ENCODE results near the gene CDC123. TPM values are rescaled to one million over a fixed set of nuclear protein-coding genes. Genes with fewer than 3 reads are reported as not detected.
"Not testable (repeated sequence)": the region's sequence is repeated elsewhere in the genome, so short reads cannot be mapped to it uniquely, and the experiment has no call there.

The CDC123 gene
- polyA plus RNA-seq, 1 donor (not counting 4 experiments of a cell fraction or from before 2014, with no cell fraction given): 146 TPM

- Histone ChIP-seq H3K79me2 (ENCODE audit: control insufficient read depth, insufficient read depth, low read length) (no peaks in the 10 kb centered on the region), H3K4me3 (ENCODE audit: control insufficient read depth in 2 of 3, extremely low read depth in 1 of 3, insufficient read depth in 2 of 3, low read depth in 1 of 3, low read length in 3 of 3) (no peak overlapping the region), H2AFZ (ENCODE audit: control insufficient read depth, low read length) (no peak overlapping the region), H3K27me3 (ENCODE audit: control insufficient read depth, extremely low read depth, insufficient read depth, low read length) (no peaks in the 10 kb centered on the region), H3K36me3 (ENCODE audit: control insufficient read depth in 2 of 2, extremely low read depth in 1 of 2, insufficient read depth in 2 of 2, low read length in 2 of 2) (peaks cover 6 to 10% of the 10 kb centered on the region in 2 experiments), H3K4me2 (ENCODE audit: control insufficient read depth, extremely low read depth, insufficient read depth, low read depth, low read length) (no peak overlapping the region), H3K9me1 (ENCODE audit: control insufficient read depth, extremely low read depth, insufficient read depth, low read length) (no peaks in the 10 kb centered on the region), H4K20me1 (ENCODE audit: control insufficient read depth, extremely low read depth, insufficient read depth, low read length) (peaks cover 2% of the 10 kb centered on the region), H3K4me1 (ENCODE audit: control insufficient read depth, extremely low read depth, insufficient read depth, low read length) (no peaks in the 10 kb centered on the region), H3K9me3 (ENCODE audit: control insufficient read depth, low read depth, low read length) (no peaks in the 10 kb centered on the region), H3K27ac (ENCODE audit: control insufficient read depth, insufficient read depth, low read length) (no peak overlapping the region), H3K9ac (ENCODE audit: control insufficient read depth, extremely low read depth, insufficient read depth, low read length) (no peak overlapping the region)
- no peak for DNase-seq (ENCODE audit: low read depth, low spot score)
- no peak for FAIRE-seq
- dilution Hi-C loops (cut with MboI; ENCODE audit: extremely low pct_ligation_motif_present, low sequenced_read_pairs): no loop called here
- no peak for TF ChIP-seq EZH2 (IDR thresholded peaks at IDR 0.05; ENCODE audit: low read length)
- TF ChIP-seq, protein P1, sequence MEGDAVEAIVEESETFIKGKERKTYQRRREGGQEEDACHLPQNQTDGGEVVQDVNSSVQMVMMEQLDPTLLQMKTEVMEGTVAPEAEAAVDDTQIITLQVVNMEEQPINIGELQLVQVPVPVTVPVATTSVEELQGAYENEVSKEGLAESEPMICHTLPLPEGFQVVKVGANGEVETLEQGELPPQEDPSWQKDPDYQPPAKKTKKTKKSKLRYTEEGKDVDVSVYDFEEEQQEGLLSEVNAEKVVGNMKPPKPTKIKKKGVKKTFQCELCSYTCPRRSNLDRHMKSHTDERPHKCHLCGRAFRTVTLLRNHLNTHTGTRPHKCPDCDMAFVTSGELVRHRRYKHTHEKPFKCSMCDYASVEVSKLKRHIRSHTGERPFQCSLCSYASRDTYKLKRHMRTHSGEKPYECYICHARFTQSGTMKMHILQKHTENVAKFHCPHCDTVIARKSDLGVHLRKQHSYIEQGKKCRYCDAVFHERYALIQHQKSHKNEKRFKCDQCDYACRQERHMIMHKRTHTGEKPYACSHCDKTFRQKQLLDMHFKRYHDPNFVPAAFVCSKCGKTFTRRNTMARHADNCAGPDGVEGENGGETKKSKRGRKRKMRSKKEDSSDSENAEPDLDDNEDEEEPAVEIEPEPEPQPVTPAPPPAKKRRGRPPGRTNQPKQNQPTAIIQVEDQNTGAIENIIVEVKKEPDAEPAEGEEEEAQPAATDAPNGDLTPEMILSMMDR (optimal IDR thresholded peaks at IDR 0.05 in 1 of 3, IDR thresholded peaks at IDR 0.05 in 1 of 3, conservative IDR thresholded peaks at IDR 0.05 in 1 of 3; ENCODE audit: extremely low read depth in 1 of 3, insufficient read depth in 2 of 3, low read length in 3 of 3): no peak
Observed at GRCh38 chr10:12165036-12165435, 31.0 kb upstream of the CDC123 start.

DNA sequence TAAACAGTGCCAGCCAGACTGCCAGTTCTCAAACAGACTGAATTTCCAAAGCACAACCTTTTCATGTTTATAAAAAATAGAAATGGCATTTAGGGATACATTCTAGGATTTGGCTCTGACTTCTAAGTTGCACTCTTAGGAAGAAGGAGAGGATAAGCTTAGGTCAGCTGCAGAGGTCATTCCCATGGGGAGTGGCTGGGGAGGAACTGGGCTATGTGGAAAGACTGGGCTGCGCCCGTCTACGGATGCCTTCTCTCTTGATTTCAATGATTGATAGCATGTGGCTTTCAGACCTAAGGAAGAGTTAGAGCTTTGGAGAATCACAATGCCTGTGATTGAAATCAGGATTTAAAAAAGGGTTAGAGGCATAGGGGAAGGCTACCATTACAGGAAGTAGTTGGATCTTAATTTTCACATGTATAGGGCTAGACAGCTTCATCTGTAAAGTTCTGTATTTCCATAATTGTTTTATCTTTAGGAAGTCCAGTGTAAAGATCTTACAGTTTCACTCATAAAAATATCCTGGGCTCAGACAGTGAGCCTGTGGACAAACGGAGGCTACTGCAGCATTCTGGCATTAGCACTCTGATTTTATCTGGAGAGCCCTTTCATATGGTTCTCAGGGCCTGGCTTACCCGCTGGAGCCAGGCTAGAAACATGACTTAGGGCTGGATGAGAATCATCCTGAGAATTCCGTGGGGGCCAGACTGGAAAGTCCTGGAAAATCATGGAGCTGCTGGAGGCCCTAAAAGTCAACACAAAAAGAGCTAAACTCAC is 29.8 kb upstream of the CDC123 start:
- DNase-seq (ENCODE audit: low read depth, low spot score) (no peak), FAIRE-seq (no peak)
- H3K4me3 ChIP-seq (ENCODE audit: control insufficient read depth in 2 of 3, extremely low read depth in 1 of 3, insufficient read depth in 2 of 3, low read depth in 1 of 3, low read length in 3 of 3): no peak overlapping the region
- H4K20me1 ChIP-seq (ENCODE audit: control insufficient read depth, extremely low read depth, insufficient read depth, low read length): peaks cover 2% of the 10 kb centered on the region
- no peak overlapping the region for H2AFZ ChIP-seq (ENCODE audit: control insufficient read depth, low read length)
- H3K27me3 ChIP-seq (ENCODE audit: control insufficient read depth, extremely low read depth, insufficient read depth, low read length): no peaks in the 10 kb centered on the region
- H3K79me2 ChIP-seq (ENCODE audit: control insufficient read depth, insufficient read depth, low read length): no peaks in the 10 kb centered on the region
- no peak overlapping the region for H3K9ac ChIP-seq (ENCODE audit: control insufficient read depth, extremely low read depth, insufficient read depth, low read length)
- H3K27ac ChIP-seq (ENCODE audit: control insufficient read depth, insufficient read depth, low read length): no peak overlapping the region
- H3K4me1 ChIP-seq (ENCODE audit: control insufficient read depth, extremely low read depth, insufficient read depth, low read length): no peaks in the 10 kb centered on the region
- H3K9me1 ChIP-seq (ENCODE audit: control insufficient read depth, extremely low read depth, insufficient read depth, low read length): no peaks in the 10 kb centered on the region
- H3K9me3 ChIP-seq (ENCODE audit: control insufficient read depth, low read depth, low read length): no peaks in the 10 kb centered on the region
- dilution Hi-C loops (cut with MboI; ENCODE audit: extremely low pct_ligation_motif_present, low sequenced_read_pairs): no loop called here
- H3K4me2 ChIP-seq (ENCODE audit: control insufficient read depth, extremely low read depth, insufficient read depth, low read depth, low read length): no peak overlapping the region
- TF ChIP-seq, protein P1 (optimal IDR thresholded peaks at IDR 0.05 in 1 of 3, IDR thresholded peaks at IDR 0.05 in 1 of 3, conservative IDR thresholded peaks at IDR 0.05 in 1 of 3; ENCODE audit: extremely low read depth in 1 of 3, insufficient read depth in 2 of 3, low read length in 3 of 3): no peak
- no peak for TF ChIP-seq EZH2 (IDR thresholded peaks at IDR 0.05; ENCODE audit: low read length)
- peaks cover 12 to 15% of the 10 kb centered on the region in 2 experiments for H3K36me3 ChIP-seq (ENCODE audit: control insufficient read depth in 2 of 2, extremely low read depth in 1 of 2, insufficient read depth in 2 of 2, low read length in 2 of 2)

GRCh38 chr10:12171512-12171911 is 24.5 kb upstream of the CDC123 start:
- H3K36me3 ChIP-seq (ENCODE audit: control insufficient read depth in 2 of 2, extremely low read depth in 1 of 2, insufficient read depth in 2 of 2, low read length in 2 of 2): peaks cover 16 to 17% of the 10 kb centered on the region in 2 experiments
- dilution Hi-C loops (cut with MboI; ENCODE audit: extremely low pct_ligation_motif_present, low sequenced_read_pairs): not testable (repeated sequence)

More at GRCh38 chr10:12171512-12171911, 24.5 kb upstream of the CDC123 start:
- H3K79me2 ChIP-seq (ENCODE audit: control insufficient read depth, insufficient read depth, low read length); H4K20me1 ChIP-seq (ENCODE audit: control insufficient read depth, extremely low read depth, insufficient read depth, low read length); H2AFZ ChIP-seq (ENCODE audit: control insufficient read depth, low read length); H3K9ac ChIP-seq (ENCODE audit: control insufficient read depth, extremely low read depth, insufficient read depth, low read length); DNase-seq (ENCODE audit: low read depth, low spot score); H3K27ac ChIP-seq (ENCODE audit: control insufficient read depth, insufficient read depth, low read length); H3K4me2 ChIP-seq (ENCODE audit: control insufficient read depth, extremely low read depth, insufficient read depth, low read depth, low read length); FAIRE-seq; H3K4me1 ChIP-seq (ENCODE audit: control insufficient read depth, extremely low read depth, insufficient read depth, low read length); H3K27me3 ChIP-seq (ENCODE audit: control insufficient read depth, extremely low read depth, insufficient read depth, low read length); H3K9me3 ChIP-seq (ENCODE audit: control insufficient read depth, low read depth, low read length); H3K4me3 ChIP-seq (ENCODE audit: control insufficient read depth in 2 of 3, extremely low read depth in 1 of 3, insufficient read depth in 2 of 3, low read depth in 1 of 3, low read length in 3 of 3); H3K9me1 ChIP-seq (ENCODE audit: control insufficient read depth, extremely low read depth, insufficient read depth, low read length): not testable (repeated sequence)

Measured in keratinocyte (primary cell).